SK-N-SH treated with all-trans-retinoic acid at 6 μM for 48 hours (cell line): ENCODE data around the gene CNNM3.

Source experiments
- ATAC-seq: fragments of 200-7000 bp; cut with Tn5 transposase; 3 replicates; pipeline ENCODE4 v1.9.1; 2020; ENCODE audit warnings: mild to moderate bottlenecking, moderate library complexity
- ARNTL ChIP-seq: fragments of 450-650 bp; formaldehyde crosslinking; IDR thresholded peaks from 2 replicates; pipeline ENCODE4 v1.5.0; 2020; ENCODE audit warnings: low read depth, mild to moderate bottlenecking, moderate library complexity, borderline replicate concordance
- BACH2 ChIP-seq: fragments of 250-450 bp; sonication (Bioruptor Pico); IDR thresholded peaks from 2 replicates; pipeline ENCODE4 v1.9.0; 2021; ENCODE audit warnings: mild to moderate bottlenecking, borderline replicate concordance
- CSDC2 ChIP-seq: fragments of 250-450 bp; sonication (Bioruptor Pico); IDR thresholded peaks from 2 replicates; pipeline ENCODE4 v1.5.0; 2020; ENCODE audit warnings: mild to moderate bottlenecking, moderate library complexity
- CSRNP3 ChIP-seq: fragments of 250-450 bp; sonication (Bioruptor Pico); IDR thresholded peaks from 2 replicates; pipeline ENCODE4 v1.5.1; 2021; ENCODE audit warnings: mild to moderate bottlenecking, moderate library complexity
- ESRRG ChIP-seq: fragments of 250-450 bp; sonication (Bioruptor Pico); IDR thresholded peaks from 2 replicates; pipeline ENCODE4 v1.6.1; 2021; ENCODE audit warnings: mild to moderate bottlenecking
- GLIS3 ChIP-seq: fragments of 250-450 bp; sonication (Bioruptor Pico); IDR thresholded peaks from 2 replicates; pipeline ENCODE4 v1.5.0; 2020; ENCODE audit warnings: mild to moderate bottlenecking, moderate library complexity
- ISL1 ChIP-seq: fragments of 250-450 bp; sonication (Bioruptor Pico); IDR thresholded peaks from 2 replicates; pipeline ENCODE4 v2.1.2; 2022; ENCODE audit warnings: mild to moderate bottlenecking, moderate library complexity
- OSR1 ChIP-seq: fragments of 250-450 bp; sonication (Bioruptor Pico); IDR thresholded peaks from 2 replicates; pipeline ENCODE4 v1.8.0; 2022; ENCODE audit warnings: moderate library complexity, mild to moderate bottlenecking, inconsistent platforms
- PATZ1 ChIP-seq: fragments of 250-450 bp; sonication (Bioruptor Pico); IDR thresholded peaks from 2 replicates; pipeline ENCODE4 v1.8.0; 2020; ENCODE audit warnings: mild to moderate bottlenecking, moderate library complexity, borderline replicate concordance
- POU6F1 ChIP-seq: fragments of 250-450 bp; sonication (Bioruptor Pico); IDR thresholded peaks from 2 replicates; pipeline ENCODE4 v1.8.0; 2021; ENCODE audit warnings: low read depth, mild to moderate bottlenecking, moderate library complexity, borderline replicate concordance
- PPARA ChIP-seq: fragments of 250-450 bp; sonication (Bioruptor Pico); IDR thresholded peaks from 2 replicates; pipeline ENCODE4 v1.5.0; 2020; ENCODE audit warnings: mild to moderate bottlenecking, borderline replicate concordance
- SNAI2 ChIP-seq: fragments of 250-450 bp; sonication (Bioruptor Pico); IDR thresholded peaks from 2 replicates; pipeline ENCODE4 v1.5.0; 2020; ENCODE audit warnings: mild to moderate bottlenecking, moderate library complexity
- TCF4 ChIP-seq: fragments of 250-450 bp; sonication (Bioruptor Pico); IDR thresholded peaks from 2 replicates; pipeline ENCODE4 v1.8.0; 2021; ENCODE audit warnings: mild to moderate bottlenecking, moderate library complexity, borderline replicate concordance
- TOX ChIP-seq: fragments of 250-450 bp; sonication (Bioruptor Pico); IDR thresholded peaks from 2 replicates; pipeline ENCODE4 v1.8.0; 2021; ENCODE audit warnings: mild to moderate bottlenecking, moderate library complexity, borderline replicate concordance
- ZC3H10 ChIP-seq: fragments of 250-450 bp; sonication (Bioruptor Pico); IDR thresholded peaks from 2 replicates; pipeline ENCODE4 v1.5.1; 2021; ENCODE audit warnings: mild to moderate bottlenecking, moderate library complexity
- ZFP3 ChIP-seq: fragments of 250-450 bp; sonication (Bioruptor Pico); IDR thresholded peaks from 2 replicates; pipeline ENCODE4 v1.5.0; 2020; ENCODE audit warnings: mild to moderate bottlenecking, moderate library complexity
- ZFP30 ChIP-seq: fragments of 450-650 bp; formaldehyde crosslinking; IDR thresholded peaks from 2 replicates; pipeline ENCODE4 v1.5.0; 2022; ENCODE audit warnings: mild to moderate bottlenecking, moderate library complexity
- ZNF565 ChIP-seq: fragments of 450-650 bp; formaldehyde crosslinking; conservative IDR thresholded peaks from 2 replicates; pipeline ENCODE4 v1.5.0; 2020; ENCODE audit warnings: low read depth, mild to moderate bottlenecking, moderate library complexity
- ZNF70 ChIP-seq: fragments of 450-650 bp; formaldehyde crosslinking; IDR thresholded peaks from 2 replicates; pipeline ENCODE4 v1.5.0; 2020; ENCODE audit warnings: mild to moderate bottlenecking, moderate library complexity
- ZNF8 ChIP-seq: fragments of 450-650 bp; formaldehyde crosslinking; IDR thresholded peaks from 2 replicates; pipeline ENCODE4 v1.5.0; 2020; ENCODE audit warnings: mild to moderate bottlenecking, moderate library complexity
- TF ChIP-seq, protein P1 (sequence below): fragments of 250-450 bp; sonication (Bioruptor Pico); IDR thresholded peaks from 2 replicates; pipeline ENCODE4 v1.5.1; 2020; ENCODE audit warnings: low read depth, mild to moderate bottlenecking, moderate library complexity

The CNNM3 gene

GRCh38 chr2:96842600-96842999 is 26.5 kb downstream of the CNNM3 start:
- ATAC-seq = no peak
- TF ChIP-seq CSDC2 (CRISPR knock-in tag) (no peak), PATZ1 (CRISPR knock-in tag) (no peak), TCF4 (CRISPR knock-in tag) (no peak), ZFP3 (CRISPR knock-in tag) (no peak), ARNTL (CRISPR knock-in tag) (no peak), PPARA (CRISPR knock-in tag) (no peak), BACH2 (CRISPR knock-in tag) (no peak), ESRRG (CRISPR knock-in tag) (no peak), OSR1 (CRISPR knock-in tag) (no peak), CSRNP3 (CRISPR knock-in tag) (no peak), ISL1 (CRISPR knock-in tag) (no peak), ZNF8 (CRISPR knock-in tag) (no peak), SNAI2 (CRISPR knock-in tag) (no peak), ZC3H10 (CRISPR knock-in tag) (no peak)
- TF ChIP-seq, protein P1, sequence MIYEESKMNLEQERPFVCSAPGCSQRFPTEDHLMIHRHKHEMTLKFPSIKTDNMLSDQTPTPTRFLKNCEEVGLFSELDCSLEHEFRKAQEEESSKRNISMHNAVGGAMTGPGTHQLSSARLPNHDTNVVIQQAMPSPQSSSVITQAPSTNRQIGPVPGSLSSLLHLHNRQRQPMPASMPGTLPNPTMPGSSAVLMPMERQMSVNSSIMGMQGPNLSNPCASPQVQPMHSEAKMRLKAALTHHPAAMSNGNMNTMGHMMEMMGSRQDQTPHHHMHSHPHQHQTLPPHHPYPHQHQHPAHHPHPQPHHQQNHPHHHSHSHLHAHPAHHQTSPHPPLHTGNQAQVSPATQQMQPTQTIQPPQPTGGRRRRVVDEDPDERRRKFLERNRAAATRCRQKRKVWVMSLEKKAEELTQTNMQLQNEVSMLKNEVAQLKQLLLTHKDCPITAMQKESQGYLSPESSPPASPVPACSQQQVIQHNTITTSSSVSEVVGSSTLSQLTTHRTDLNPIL = no peak

GRCh38 chr2:96843538-96844268 is 27.6 kb downstream of the CNNM3 start, which contains the start of gene ANKRD23:
TSS of gene ANKRD23 (minus strand) at chr2:96844021. CDS start at chr2:96843992, 29 bp downstream.
- TF ChIP-seq ZNF70 (CRISPR knock-in tag) (no peak), ESRRG (CRISPR knock-in tag) (no peak)
- TF ChIP-seq, protein P1 = no peak
- TF ChIP-seq, all 23 proteins: peak for 0
- no peak for ATAC-seq

- ATAC-seq = no peak
- TF ChIP-seq CSRNP3 (CRISPR knock-in tag) (no peak), ISL1 (CRISPR knock-in tag) (no peak), GLIS3 (CRISPR knock-in tag) (no peak), TCF4 (CRISPR knock-in tag) (no peak), ZC3H10 (CRISPR knock-in tag) (no peak), TOX (no peak), ARNTL (CRISPR knock-in tag) (no peak), ESRRG (CRISPR knock-in tag) (no peak), ZFP30 (CRISPR knock-in tag) (no peak), ZNF565 (CRISPR knock-in tag) (no peak), ZNF70 (CRISPR knock-in tag) (no peak), POU6F1 (CRISPR knock-in tag) (no peak), BACH2 (CRISPR knock-in tag) (no peak), ZFP3 (CRISPR knock-in tag) (no peak), PPARA (CRISPR knock-in tag) (no peak), SNAI2 (CRISPR knock-in tag) (no peak)
- TF ChIP-seq, protein P1 = no peak
These were observed 28.3 kb downstream of the CNNM3 start for GRCh38 chr2:96844405-96844808.
